Sigmoid colon (tissue), 7 donors: ENCODE data around the gene DUS3L. TPM values are rescaled to one million over a fixed set of nuclear protein-coding genes. Genes with fewer than 3 reads are reported as not detected.

Experiments used
- DNase-seq: peaks from one replicate; pipeline ENCODE4 v3.0.0-alpha.2; 2019
- H3K27ac ChIP-seq, 4 donors: fragments of 200-600 bp; sonication (generic); one replicate each; pipeline ENCODE4 v1.5.1; 2016 to 2019; ENCODE audit warnings: mild to moderate bottlenecking in 1 of 4
- H3K27me3 ChIP-seq, 3 donors: fragments of 200-600 bp; sonication (generic); one replicate each; pipeline ENCODE4 v1.5.1; 2019; ENCODE audit warnings: mild to moderate bottlenecking in 1 of 3
- H3K36me3 ChIP-seq, 4 donors: fragments of 200-600 bp; sonication (generic); one replicate each; pipeline ENCODE4 v1.5.1; 2016 to 2019
- H3K4me1 ChIP-seq, 4 donors: fragments of 200-600 bp; sonication (generic); one replicate each; pipeline ENCODE4 v1.5.1; 2017 to 2019
- H3K4me3 ChIP-seq, 4 donors: fragments of 200-600 bp; sonication (generic); one replicate each; pipeline ENCODE4 v1.5.1; 2017 to 2019; ENCODE audit warnings: mild to moderate bottlenecking in 2 of 4, moderate library complexity in 1 of 4
- H3K9me3 ChIP-seq, 4 donors: fragments of 200-600 bp in 3 of 4; sonication (generic) in 3 of 4; one replicate each; pipeline versions ENCODE4 v1.5.1 to v1.6.1; 2013 to 2019
- CTCF ChIP-seq, 4 experiments: fragments of 450-650 bp in 3 of 4; fragments of 200-600 bp in 1 of 4; IDR thresholded peaks; one replicate each; pipeline ENCODE4 v1.5.1; 2016 to 2019; ENCODE audit warnings: antibody characterized with exemption in 4 of 4, mild to moderate bottlenecking in 3 of 4, moderate library complexity in 2 of 4
- EP300 ChIP-seq, 4 donors: sonication (generic); formaldehyde crosslinking; IDR thresholded peaks; one replicate each; pipeline ENCODE4 v1.6.1; 2017; ENCODE audit warnings: antibody characterized with exemption in 4 of 4
- POLR2A ChIP-seq, 2 donors: fragments of 450-650 bp; IDR thresholded peaks; one replicate each; pipeline ENCODE4 v1.6.1; 2016; ENCODE audit warnings: antibody characterized with exemption in 2 of 2, mild to moderate bottlenecking in 2 of 2, moderate library complexity in 2 of 2
- POLR2AphosphoS5 ChIP-seq, 4 donors: sonication (generic); formaldehyde crosslinking; IDR thresholded peaks; one replicate each; pipeline ENCODE4 v1.6.1; 2017; ENCODE audit warnings: antibody characterized with exemption in 4 of 4
- WGBS, 2 donors: extraction: QIAGEN DNeasy Blood & Tissue Kit; methylation state at CpG; one replicate each; pipeline ENCODE4 v1.1.7; 2013; 5-methylcytosine and 5-hydroxymethylcytosine counted together
- intact Hi-C: fragments of 100-400 bp; cut with DNase I; formaldehyde crosslinking; loops from one replicate; pipeline ENCODE4 v1.15.1; 2023
- polyA plus RNA-seq, 3 donors: library from polyadenylated mRNA; stranded (reverse); fragments of 200-250 nt; gene quantifications; one replicate each; pipeline ENCODE4 v1.2.3, GENCODE V29; 2013
- total RNA-seq, 4 donors: library from RNA; depleted of rRNA; stranded (reverse); fragments of >200 nt; gene quantifications; one replicate each; pipeline ENCODE4 v1.1.0, GENCODE V29; 2016
- donor health status: healthy with polysubstance abuse.
- donor health status: Bipolar disorder and iron deficiency.
- donor health status: healthy.

Gene DUS3L
- total and polyA plus RNA-seq, 7 donors: 8.3 to 42.0 (median 27.1) TPM

GRCh38 chr19:5778402-5778801 is 12.6 kb downstream of the DUS3L start:
- intact Hi-C loops: no loop called here
- Histone ChIP-seq H3K4me1 (no peaks in the 10 kb centered on the region), H3K36me3 (no peaks in the 10 kb centered on the region), H3K27me3 (no peaks in the 10 kb centered on the region), H3K4me3 (no peak overlapping the region), H3K9me3 (no peaks in the 10 kb centered on the region), H3K27ac (no peak overlapping the region)
- no peak for TF ChIP-seq EP300 (IDR thresholded peaks at IDR 0.05)
- no peak for TF ChIP-seq CTCF (IDR thresholded peaks at IDR 0.05)
- no peak for TF ChIP-seq POLR2A (IDR thresholded peaks at IDR 0.05)
- no peak for TF ChIP-seq POLR2AphosphoS5 (IDR thresholded peaks at IDR 0.05)
- WGBS, 2 donors: 82 to 85% methylated on average over 17 of the region's 17 CpGs
- DNase-seq: no peak

GRCh38 chr19:5775668-5776309 is 15.2 kb downstream of the DUS3L start:
- DNase-seq: no peak
- Histone ChIP-seq H3K36me3 (no peaks in the 10 kb centered on the region), H3K27me3 (no peaks in the 10 kb centered on the region), H3K4me3 (no peak overlapping the region), H3K27ac (no peak overlapping the region), H3K4me1 (no peaks in the 10 kb centered on the region), H3K9me3 (no peaks in the 10 kb centered on the region)
- intact Hi-C loops: no loop called here
- TF ChIP-seq CTCF (IDR thresholded peaks at IDR 0.05): no peak
- no peak for TF ChIP-seq EP300 (IDR thresholded peaks at IDR 0.05)
- WGBS, 2 donors: 50 to 70% methylated on average over 17 of the region's 17 CpGs

- no peak for TF ChIP-seq CTCF (IDR thresholded peaks at IDR 0.05)
- TF ChIP-seq POLR2A (IDR thresholded peaks at IDR 0.05): no peak
- TF ChIP-seq POLR2AphosphoS5 (IDR thresholded peaks at IDR 0.05): no peak
- no peak for TF ChIP-seq EP300 (IDR thresholded peaks at IDR 0.05)
- no peak overlapping the region for H3K27ac ChIP-seq
- no peak overlapping the region for H3K4me3 ChIP-seq
- H3K9me3 ChIP-seq: no peaks in the 10 kb centered on the region
- H3K36me3 ChIP-seq: no peaks in the 10 kb centered on the region
- intact Hi-C loops: no loop called here
- no peak for DNase-seq
- no peaks in the 10 kb centered on the region for H3K27me3 ChIP-seq
- 56 to 82% methylated on average over 8 of the region's 8 CpGs for WGBS, 2 donors
- no peaks in the 10 kb centered on the region for H3K4me1 ChIP-seq
These were observed 16.0 kb downstream of the DUS3L start for GRCh38 chr19:5774921-5775320.

GRCh38 chr19:5773276-5773675 is 17.7 kb downstream of the DUS3L start:
- Histone ChIP-seq H3K36me3 (no peaks in the 10 kb centered on the region), H3K9me3 (no peaks in the 10 kb centered on the region), H3K27ac (no peak overlapping the region), H3K4me1 (no peaks in the 10 kb centered on the region), H3K27me3 (no peaks in the 10 kb centered on the region), H3K4me3 (no peak overlapping the region)
- WGBS, 2 donors: 82 to 92% methylated on average over 5 of the region's 5 CpGs
- intact Hi-C loops: no loop called here
- DNase-seq: no peak
- no peak for TF ChIP-seq POLR2AphosphoS5 (IDR thresholded peaks at IDR 0.05)
- no peak for TF ChIP-seq POLR2A (IDR thresholded peaks at IDR 0.05)
- no peak for TF ChIP-seq CTCF (IDR thresholded peaks at IDR 0.05)
- TF ChIP-seq EP300 (IDR thresholded peaks at IDR 0.05): no peak

GRCh38 chr19:5772416-5772815 is 18.5 kb downstream of the DUS3L start:
- Histone ChIP-seq H3K27ac (no peak overlapping the region), H3K9me3 (no peaks in the 10 kb centered on the region), H3K27me3 (no peaks in the 10 kb centered on the region), H3K36me3 (no peaks in the 10 kb centered on the region), H3K4me3 (no peak overlapping the region), H3K4me1 (no peaks in the 10 kb centered on the region)
- 71 to 82% methylated on average over 19 of the region's 19 CpGs for WGBS, 2 donors
- DNase-seq: no peak
- intact Hi-C loops: no loop called here
- TF ChIP-seq POLR2A (IDR thresholded peaks at IDR 0.05) (no peak), POLR2AphosphoS5 (IDR thresholded peaks at IDR 0.05) (no peak), EP300 (IDR thresholded peaks at IDR 0.05) (no peak), CTCF (IDR thresholded peaks at IDR 0.05) (no peak)
